HepG2 (cell line): Measurements from ENCODE around the gene GAL3ST3. TPM values are rescaled to one million over a fixed set of nuclear protein-coding genes. Genes with fewer than 3 reads are reported as not detected.
A peak's percentile ranks its signal among the peaks of the same experiment; 100 is the strongest.

Experiments
- ARNT ChIP-seq: fragments of 450-650 bp; IDR thresholded peaks from 2 replicates; pipeline ENCODE4 v1.6.1; 2017
- ELF3 ChIP-seq: IDR thresholded peaks from 2 replicates; pipeline ENCODE4 v1.6.1; 2016; ENCODE audit warnings: missing genetic modification reagents, missing compliant biosample characterization
- EZH2 ChIP-seq: conservative IDR thresholded peaks from 2 replicates; pipeline ENCODE4 v1.6.1; 2012; ENCODE audit warnings: mild to moderate bottlenecking, low read depth, low read length, moderate library complexity
- ZNF263 ChIP-seq: sonication (generic); formaldehyde crosslinking; IDR thresholded peaks from 2 replicates; pipeline ENCODE4 v1.4.0; 2020; ENCODE audit warnings: missing genetic modification reagents
- ZNF501 ChIP-seq: sonication (generic); formaldehyde crosslinking; IDR thresholded peaks from 2 replicates; pipeline ENCODE4 v1.5.1; 2020; ENCODE audit warnings: mild to moderate bottlenecking, moderate library complexity, missing genetic modification reagents
- ZNF557 ChIP-seq: sonication (generic); formaldehyde crosslinking; IDR thresholded peaks from 2 replicates; pipeline ENCODE4 v1.4.0; 2020; ENCODE audit warnings: missing genetic modification reagents
- ZNF746 ChIP-seq: sonication (generic); formaldehyde crosslinking; IDR thresholded peaks from 2 replicates; pipeline ENCODE4 v1.8.0; 2022; ENCODE audit warnings: mild to moderate bottlenecking, missing genetic modification reagents
- ZSCAN31 ChIP-seq: sonication (generic); formaldehyde crosslinking; IDR thresholded peaks from 2 replicates; pipeline ENCODE4 v1.5.0; 2020; ENCODE audit warnings: low read depth, mild to moderate bottlenecking, missing genetic modification reagents
- polyA plus RNA-seq, 8 experiments: library from polyadenylated mRNA; depleted of rRNA in 3 of 8; stranded (reverse) in 7 of 8; unstranded in 1 of 8; fragments of >200 nt; fragmentation: Illumina TruSeq in 4 of 8; extraction: Trizol in 4 of 8; gene quantifications; 2 replicates each; pipeline versions ENCODE4 v1.2.1 to v1.2.3, GENCODE V29; 2011 to 2016; ENCODE audit warnings: low read depth in 4 of 8, missing spikeins in 1 of 8, mixed read lengths in 1 of 8; ENCODE audit not compliant: insufficient read depth in 1 of 8
- total RNA-seq, 5 experiments: library from RNA; depleted of rRNA; stranded (reverse); fragments of >200 nt; fragmentation: Illumina TruSeq; extraction: Trizol; gene quantifications; 2 replicates each; pipeline ENCODE4 v1.2.3, GENCODE V29; 2016; ENCODE audit warnings: low read depth in 1 of 5
- TF ChIP-seq, protein P1 (sequence below): sonication (generic); formaldehyde crosslinking; IDR thresholded peaks from 2 replicates; pipeline ENCODE4 v1.4.0; 2020; ENCODE audit warnings: missing genetic modification reagents, mild to moderate bottlenecking, borderline replicate concordance
- TF ChIP-seq, protein P2 (sequence below): sonication (generic); formaldehyde crosslinking; IDR thresholded peaks from 2 replicates; pipeline ENCODE4 v1.5.1; 2020; ENCODE audit warnings: mild to moderate bottlenecking, missing genetic modification reagents, borderline replicate concordance
- TF ChIP-seq, protein P3 (sequence below): sonication (generic); formaldehyde crosslinking; IDR thresholded peaks from 2 replicates; pipeline ENCODE4 v1.4.0; 2020; ENCODE audit warnings: mild to moderate bottlenecking, missing genetic modification reagents
- TF ChIP-seq, protein P4 (sequence below): sonication (generic); formaldehyde crosslinking; conservative IDR thresholded peaks from 2 replicates; pipeline ENCODE4 v1.8.0; 2022; ENCODE audit warnings: low read depth, missing genetic modification reagents
- TF ChIP-seq, protein P5 (sequence below): sonication (generic); formaldehyde crosslinking; IDR thresholded peaks from 2 replicates; pipeline ENCODE4 v1.4.0; 2020; ENCODE audit warnings: missing genetic modification reagents

GAL3ST3 gene
- total and polyA plus RNA-seq, 2 of the 13 experiments (the other 11 are each of a cell fraction or from before 2014, with no cell fraction given) = not detected

DNA sequence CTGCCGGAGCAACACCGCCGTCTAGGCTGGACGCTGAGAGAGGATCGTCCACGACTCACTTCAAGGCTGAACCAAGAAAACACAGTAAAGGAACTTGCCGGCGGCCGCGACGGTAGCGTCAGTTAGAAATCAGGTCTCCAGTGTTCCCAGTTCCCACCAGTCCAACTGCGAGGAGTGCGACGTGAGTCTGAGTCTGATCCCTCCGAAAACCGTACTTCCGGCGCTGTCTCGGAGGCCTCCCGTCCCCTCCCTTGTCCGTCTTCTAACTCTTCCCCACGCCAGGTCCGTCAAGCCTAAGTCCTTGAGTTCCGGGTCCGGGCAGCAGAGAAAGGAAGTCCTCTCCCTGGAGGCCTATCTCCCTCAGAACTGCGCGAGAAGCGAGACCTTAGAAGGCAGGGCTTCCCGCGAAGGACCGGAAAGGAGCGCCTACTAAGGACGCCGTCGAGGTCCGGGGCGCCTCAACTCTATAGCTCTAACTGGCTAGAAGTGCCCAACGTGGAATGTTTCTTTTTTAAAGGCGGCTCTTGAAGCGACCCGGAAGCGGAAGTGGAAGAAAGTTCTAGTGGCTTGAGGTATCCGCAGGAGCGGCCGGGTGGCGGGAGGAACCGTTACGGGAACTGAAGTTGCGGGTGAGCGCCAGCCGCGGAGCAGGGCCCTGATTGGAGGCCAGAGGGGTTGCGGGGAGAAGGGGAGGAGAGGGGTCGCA, 46.9 kb downstream of the GAL3ST3 start, which contains the start of the genes BANF1 and EIF1AD (continued):
- TF ChIP-seq, protein P1, sequence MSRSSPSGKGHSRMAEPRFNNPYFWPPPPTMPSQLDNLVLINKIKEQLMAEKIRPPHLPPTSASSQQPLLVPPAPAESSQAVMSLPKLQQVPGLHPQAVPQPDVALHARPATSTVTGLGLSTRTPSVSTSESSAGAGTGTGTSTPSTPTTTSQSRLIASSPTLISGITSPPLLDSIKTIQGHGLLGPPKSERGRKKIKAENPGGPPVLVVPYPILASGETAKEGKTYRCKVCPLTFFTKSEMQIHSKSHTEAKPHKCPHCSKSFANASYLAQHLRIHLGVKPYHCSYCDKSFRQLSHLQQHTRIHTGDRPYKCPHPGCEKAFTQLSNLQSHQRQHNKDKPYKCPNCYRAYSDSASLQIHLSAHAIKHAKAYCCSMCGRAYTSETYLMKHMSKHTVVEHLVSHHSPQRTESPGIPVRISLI (CRISPR knock-in tag) = peak; percentile 84
- TF ChIP-seq ZNF557 (CRISPR knock-in tag) (no peak), EZH2 (no peak), ZNF263 (CRISPR knock-in tag) (no peak; the same call in 1 of the 2 replicates), ZSCAN31 (CRISPR knock-in tag) (peak; percentile 61), ARNT (no peak), ZNF746 (CRISPR knock-in tag) (peak; percentile 37; the same call in 1 of the 2 replicates), ELF3 (CRISPR knock-in tag) (peak; percentile 88), ZNF501 (peak; percentile 100)
- TF ChIP-seq, protein P2, sequence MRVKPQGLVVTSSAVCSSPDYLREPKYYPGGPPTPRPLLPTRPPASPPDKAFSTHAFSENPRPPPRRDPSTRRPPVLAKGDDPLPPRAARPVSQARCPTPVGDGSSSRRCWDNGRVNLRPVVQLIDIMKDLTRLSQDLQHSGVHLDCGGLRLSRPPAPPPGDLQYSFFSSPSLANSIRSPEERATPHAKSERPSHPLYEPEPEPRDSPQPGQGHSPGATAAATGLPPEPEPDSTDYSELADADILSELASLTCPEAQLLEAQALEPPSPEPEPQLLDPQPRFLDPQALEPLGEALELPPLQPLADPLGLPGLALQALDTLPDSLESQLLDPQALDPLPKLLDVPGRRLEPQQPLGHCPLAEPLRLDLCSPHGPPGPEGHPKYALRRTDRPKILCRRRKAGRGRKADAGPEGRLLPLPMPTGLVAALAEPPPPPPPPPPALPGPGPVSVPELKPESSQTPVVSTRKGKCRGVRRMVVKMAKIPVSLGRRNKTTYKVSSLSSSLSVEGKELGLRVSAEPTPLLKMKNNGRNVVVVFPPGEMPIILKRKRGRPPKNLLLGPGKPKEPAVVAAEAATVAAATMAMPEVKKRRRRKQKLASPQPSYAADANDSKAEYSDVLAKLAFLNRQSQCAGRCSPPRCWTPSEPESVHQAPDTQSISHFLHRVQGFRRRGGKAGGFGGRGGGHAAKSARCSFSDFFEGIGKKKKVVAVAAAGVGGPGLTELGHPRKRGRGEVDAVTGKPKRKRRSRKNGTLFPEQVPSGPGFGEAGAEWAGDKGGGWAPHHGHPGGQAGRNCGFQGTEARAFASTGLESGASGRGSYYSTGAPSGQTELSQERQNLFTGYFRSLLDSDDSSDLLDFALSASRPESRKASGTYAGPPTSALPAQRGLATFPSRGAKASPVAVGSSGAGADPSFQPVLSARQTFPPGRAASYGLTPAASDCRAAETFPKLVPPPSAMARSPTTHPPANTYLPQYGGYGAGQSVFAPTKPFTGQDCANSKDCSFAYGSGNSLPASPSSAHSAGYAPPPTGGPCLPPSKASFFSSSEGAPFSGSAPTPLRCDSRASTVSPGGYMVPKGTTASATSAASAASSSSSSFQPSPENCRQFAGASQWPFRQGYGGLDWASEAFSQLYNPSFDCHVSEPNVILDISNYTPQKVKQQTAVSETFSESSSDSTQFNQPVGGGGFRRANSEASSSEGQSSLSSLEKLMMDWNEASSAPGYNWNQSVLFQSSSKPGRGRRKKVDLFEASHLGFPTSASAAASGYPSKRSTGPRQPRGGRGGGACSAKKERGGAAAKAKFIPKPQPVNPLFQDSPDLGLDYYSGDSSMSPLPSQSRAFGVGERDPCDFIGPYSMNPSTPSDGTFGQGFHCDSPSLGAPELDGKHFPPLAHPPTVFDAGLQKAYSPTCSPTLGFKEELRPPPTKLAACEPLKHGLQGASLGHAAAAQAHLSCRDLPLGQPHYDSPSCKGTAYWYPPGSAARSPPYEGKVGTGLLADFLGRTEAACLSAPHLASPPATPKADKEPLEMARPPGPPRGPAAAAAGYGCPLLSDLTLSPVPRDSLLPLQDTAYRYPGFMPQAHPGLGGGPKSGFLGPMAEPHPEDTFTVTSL (CRISPR knock-in tag) = no peak; the same call in 1 of the 2 replicates
- TF ChIP-seq, protein P3, sequence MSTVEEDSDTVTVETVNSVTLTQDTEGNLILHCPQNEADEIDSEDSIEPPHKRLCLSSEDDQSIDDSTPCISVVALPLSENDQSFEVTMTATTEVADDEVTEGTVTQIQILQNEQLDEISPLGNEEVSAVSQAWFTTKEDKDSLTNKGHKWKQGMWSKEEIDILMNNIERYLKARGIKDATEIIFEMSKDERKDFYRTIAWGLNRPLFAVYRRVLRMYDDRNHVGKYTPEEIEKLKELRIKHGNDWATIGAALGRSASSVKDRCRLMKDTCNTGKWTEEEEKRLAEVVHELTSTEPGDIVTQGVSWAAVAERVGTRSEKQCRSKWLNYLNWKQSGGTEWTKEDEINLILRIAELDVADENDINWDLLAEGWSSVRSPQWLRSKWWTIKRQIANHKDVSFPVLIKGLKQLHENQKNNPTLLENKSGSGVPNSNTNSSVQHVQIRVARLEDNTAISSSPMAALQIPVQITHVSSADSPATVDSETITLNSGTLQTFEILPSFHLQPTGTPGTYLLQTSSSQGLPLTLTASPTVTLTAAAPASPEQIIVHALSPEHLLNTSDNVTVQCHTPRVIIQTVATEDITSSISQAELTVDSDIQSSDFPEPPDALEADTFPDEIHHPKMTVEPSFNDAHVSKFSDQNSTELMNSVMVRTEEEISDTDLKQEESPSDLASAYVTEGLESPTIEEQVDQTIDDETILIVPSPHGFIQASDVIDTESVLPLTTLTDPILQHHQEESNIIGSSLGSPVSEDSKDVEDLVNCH = 0 out of 2 replicates have a peak, but pooled peaks have one; percentile 44
- TF ChIP-seq, protein P4, sequence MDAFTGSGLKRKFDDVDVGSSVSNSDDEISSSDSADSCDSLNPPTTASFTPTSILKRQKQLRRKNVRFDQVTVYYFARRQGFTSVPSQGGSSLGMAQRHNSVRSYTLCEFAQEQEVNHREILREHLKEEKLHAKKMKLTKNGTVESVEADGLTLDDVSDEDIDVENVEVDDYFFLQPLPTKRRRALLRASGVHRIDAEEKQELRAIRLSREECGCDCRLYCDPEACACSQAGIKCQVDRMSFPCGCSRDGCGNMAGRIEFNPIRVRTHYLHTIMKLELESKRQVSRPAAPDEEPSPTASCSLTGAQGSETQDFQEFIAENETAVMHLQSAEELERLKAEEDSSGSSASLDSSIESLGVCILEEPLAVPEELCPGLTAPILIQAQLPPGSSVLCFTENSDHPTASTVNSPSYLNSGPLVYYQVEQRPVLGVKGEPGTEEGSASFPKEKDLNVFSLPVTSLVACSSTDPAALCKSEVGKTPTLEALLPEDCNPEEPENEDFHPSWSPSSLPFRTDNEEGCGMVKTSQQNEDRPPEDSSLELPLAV (CRISPR knock-in tag) = 0 out of 2 replicates have a peak, but pooled peaks have one; percentile 51
- TF ChIP-seq, protein P5, sequence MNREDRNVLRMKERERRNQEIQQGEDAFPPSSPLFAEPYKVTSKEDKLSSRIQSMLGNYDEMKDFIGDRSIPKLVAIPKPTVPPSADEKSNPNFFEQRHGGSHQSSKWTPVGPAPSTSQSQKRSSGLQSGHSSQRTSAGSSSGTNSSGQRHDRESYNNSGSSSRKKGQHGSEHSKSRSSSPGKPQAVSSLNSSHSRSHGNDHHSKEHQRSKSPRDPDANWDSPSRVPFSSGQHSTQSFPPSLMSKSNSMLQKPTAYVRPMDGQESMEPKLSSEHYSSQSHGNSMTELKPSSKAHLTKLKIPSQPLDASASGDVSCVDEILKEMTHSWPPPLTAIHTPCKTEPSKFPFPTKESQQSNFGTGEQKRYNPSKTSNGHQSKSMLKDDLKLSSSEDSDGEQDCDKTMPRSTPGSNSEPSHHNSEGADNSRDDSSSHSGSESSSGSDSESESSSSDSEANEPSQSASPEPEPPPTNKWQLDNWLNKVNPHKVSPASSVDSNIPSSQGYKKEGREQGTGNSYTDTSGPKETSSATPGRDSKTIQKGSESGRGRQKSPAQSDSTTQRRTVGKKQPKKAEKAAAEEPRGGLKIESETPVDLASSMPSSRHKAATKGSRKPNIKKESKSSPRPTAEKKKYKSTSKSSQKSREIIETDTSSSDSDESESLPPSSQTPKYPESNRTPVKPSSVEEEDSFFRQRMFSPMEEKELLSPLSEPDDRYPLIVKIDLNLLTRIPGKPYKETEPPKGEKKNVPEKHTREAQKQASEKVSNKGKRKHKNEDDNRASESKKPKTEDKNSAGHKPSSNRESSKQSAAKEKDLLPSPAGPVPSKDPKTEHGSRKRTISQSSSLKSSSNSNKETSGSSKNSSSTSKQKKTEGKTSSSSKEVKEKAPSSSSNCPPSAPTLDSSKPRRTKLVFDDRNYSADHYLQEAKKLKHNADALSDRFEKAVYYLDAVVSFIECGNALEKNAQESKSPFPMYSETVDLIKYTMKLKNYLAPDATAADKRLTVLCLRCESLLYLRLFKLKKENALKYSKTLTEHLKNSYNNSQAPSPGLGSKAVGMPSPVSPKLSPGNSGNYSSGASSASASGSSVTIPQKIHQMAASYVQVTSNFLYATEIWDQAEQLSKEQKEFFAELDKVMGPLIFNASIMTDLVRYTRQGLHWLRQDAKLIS (CRISPR knock-in tag) = no peak
